Breast epithelium (tissue), 4 donors: Measurements from ENCODE around the gene SLC6A18. TPM values are rescaled to one million over a fixed set of nuclear protein-coding genes. Genes with fewer than 3 reads are reported as not detected.

Source experiments
- DNase-seq, 2 donors: peaks; one replicate each; pipeline ENCODE4 v3.0.0-alpha.2; 2019; ENCODE audit warnings: low spot score in 2 of 2
- H3K27ac ChIP-seq, 2 donors: fragments of 200-600 bp; sonication (generic) in 1 of 2; one replicate each; pipeline ENCODE4 v1.5.1; 2016 to 2019; ENCODE audit warnings: mild to moderate bottlenecking in 1 of 2
- H3K27me3 ChIP-seq, 2 donors: fragments of 200-600 bp; sonication (generic) in 1 of 2; one replicate each; pipeline versions ENCODE4 v1.5.1 to v1.6.0; 2017 to 2019; ENCODE audit warnings: control low read depth in 1 of 2, mild to moderate bottlenecking in 1 of 2
- H3K36me3 ChIP-seq: fragments of 200-600 bp; one replicate; pipeline ENCODE4 v1.5.1; 2019
- H3K4me1 ChIP-seq, 2 donors: fragments of 200-600 bp; sonication (generic); one replicate each; pipeline ENCODE4 v1.5.1; 2016 to 2019; ENCODE audit warnings: control low read depth in 1 of 2
- H3K4me3 ChIP-seq, 3 donors: fragments of 200-600 bp; sonication (generic); 1 replicate in 2 of 3; 2 replicates in 1 of 3; pipeline ENCODE4 v1.5.1; 2016 to 2019; ENCODE audit warnings: mild to moderate bottlenecking in 3 of 3, moderate library complexity in 2 of 3
- H3K9me3 ChIP-seq, 2 donors: fragments of 200-600 bp; sonication (generic) in 1 of 2; one replicate each; pipeline ENCODE4 v1.5.1; 2016 to 2019; ENCODE audit warnings: control low read depth in 1 of 2
- POLR2A ChIP-seq: fragments of 450-650 bp; IDR thresholded peaks from one replicate; pipeline ENCODE4 v1.6.1; 2016; ENCODE audit warnings: antibody characterized with exemption, mild to moderate bottlenecking, moderate library complexity
- POLR2AphosphoS5 ChIP-seq, 3 donors: sonication (generic); formaldehyde crosslinking; IDR thresholded peaks; one replicate each; pipeline ENCODE4 v1.6.1; 2017; ENCODE audit warnings: antibody characterized with exemption in 3 of 3
- intact Hi-C: fragments of 100-400 bp; cut with DNase I; formaldehyde crosslinking; loops from one replicate; pipeline ENCODE4 v1.15.1; 2023; ENCODE audit warnings: low total_unique reads
- total RNA-seq, 3 donors: library from RNA; depleted of rRNA; stranded (reverse); fragments of >200 nt; gene quantifications; one replicate each; pipeline ENCODE4 v1.1.0, GENCODE V29; 2016
- TF ChIP-seq, protein P1 (sequence below), 3 donors: fragments of 450-650 bp; IDR thresholded peaks; one replicate each; pipeline ENCODE4 v1.5.1; 2016 to 2017; ENCODE audit warnings: antibody characterized with exemption in 3 of 3, mild to moderate bottlenecking in 3 of 3, moderate library complexity in 3 of 3

The SLC6A18 gene
- total RNA-seq, 3 donors from 2014 or later, result not detected

DNA sequence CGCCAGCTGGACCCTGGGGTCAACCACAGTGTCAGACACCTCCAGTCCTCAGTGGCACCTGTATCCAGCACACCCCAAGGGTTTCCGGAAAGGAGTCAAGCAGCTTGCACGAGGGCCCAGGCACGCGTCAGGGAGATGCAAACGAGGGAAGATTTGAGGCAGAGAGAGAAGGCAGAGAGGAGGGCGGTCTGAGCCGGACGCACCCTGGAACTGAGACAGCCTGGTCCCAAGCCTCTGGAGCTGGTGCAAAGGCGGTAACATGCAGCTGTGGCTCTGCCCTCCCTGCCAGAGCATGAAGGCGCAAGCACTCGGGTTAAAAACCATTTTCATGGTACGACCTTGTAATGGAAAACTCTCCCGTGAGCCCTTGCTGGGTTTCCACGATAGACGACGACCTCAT, 32.2 kb downstream of the SLC6A18 start:
- Histone ChIP-seq H3K36me3 (no peaks in the 10 kb centered on the region), H3K27ac (no peak overlapping the region), H3K27me3 (peaks cover 0 to 13% of the 10 kb centered on the region in 2 donors), H3K9me3 (peaks cover 11 to 18% of the 10 kb centered on the region in 2 donors), H3K4me1 (no peaks in the 10 kb centered on the region), H3K4me3 (no peak overlapping the region)
- no peak for DNase-seq
- TF ChIP-seq POLR2AphosphoS5 (IDR thresholded peaks at IDR 0.05), result no peak
- TF ChIP-seq, protein P1, sequence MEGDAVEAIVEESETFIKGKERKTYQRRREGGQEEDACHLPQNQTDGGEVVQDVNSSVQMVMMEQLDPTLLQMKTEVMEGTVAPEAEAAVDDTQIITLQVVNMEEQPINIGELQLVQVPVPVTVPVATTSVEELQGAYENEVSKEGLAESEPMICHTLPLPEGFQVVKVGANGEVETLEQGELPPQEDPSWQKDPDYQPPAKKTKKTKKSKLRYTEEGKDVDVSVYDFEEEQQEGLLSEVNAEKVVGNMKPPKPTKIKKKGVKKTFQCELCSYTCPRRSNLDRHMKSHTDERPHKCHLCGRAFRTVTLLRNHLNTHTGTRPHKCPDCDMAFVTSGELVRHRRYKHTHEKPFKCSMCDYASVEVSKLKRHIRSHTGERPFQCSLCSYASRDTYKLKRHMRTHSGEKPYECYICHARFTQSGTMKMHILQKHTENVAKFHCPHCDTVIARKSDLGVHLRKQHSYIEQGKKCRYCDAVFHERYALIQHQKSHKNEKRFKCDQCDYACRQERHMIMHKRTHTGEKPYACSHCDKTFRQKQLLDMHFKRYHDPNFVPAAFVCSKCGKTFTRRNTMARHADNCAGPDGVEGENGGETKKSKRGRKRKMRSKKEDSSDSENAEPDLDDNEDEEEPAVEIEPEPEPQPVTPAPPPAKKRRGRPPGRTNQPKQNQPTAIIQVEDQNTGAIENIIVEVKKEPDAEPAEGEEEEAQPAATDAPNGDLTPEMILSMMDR (IDR thresholded peaks at IDR 0.05), result no peak
- TF ChIP-seq POLR2A, result no peak
- intact Hi-C loops, result no loop called here

DNA sequence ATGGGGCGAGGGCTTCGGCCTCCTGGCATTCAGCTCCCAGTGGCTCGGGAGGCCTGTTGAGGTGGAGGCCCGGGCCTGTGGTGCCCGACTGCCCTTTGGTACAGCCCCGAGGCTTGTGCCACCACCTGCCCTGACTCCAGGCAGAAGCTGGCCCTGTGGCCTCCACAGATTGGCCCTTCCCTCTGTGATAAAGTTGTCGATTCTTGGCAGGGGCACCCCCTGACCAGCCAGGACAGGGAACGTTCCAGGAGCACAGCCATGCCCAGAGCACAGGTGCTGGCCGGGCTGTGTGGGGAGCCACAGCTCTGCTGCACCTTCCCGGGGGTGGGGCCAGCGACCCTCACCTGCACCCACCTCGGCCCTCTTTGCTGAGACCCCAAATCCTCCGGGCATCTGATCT, 32.7 kb downstream of the SLC6A18 start:
- Histone ChIP-seq H3K36me3 (no peaks in the 10 kb centered on the region), H3K9me3 (peaks cover 16 to 23% of the 10 kb centered on the region in 2 donors), H3K4me3 (no peak overlapping the region), H3K27me3 (peaks cover 0 to 13% of the 10 kb centered on the region in 2 donors), H3K4me1 (no peaks in the 10 kb centered on the region), H3K27ac (no peak overlapping the region)
- intact Hi-C loops, result no loop called here
- no peak for DNase-seq
- TF ChIP-seq POLR2A (no peak), POLR2AphosphoS5 (IDR thresholded peaks at IDR 0.05) (no peak)
- TF ChIP-seq, protein P1 (IDR thresholded peaks at IDR 0.05), result no peak

DNA sequence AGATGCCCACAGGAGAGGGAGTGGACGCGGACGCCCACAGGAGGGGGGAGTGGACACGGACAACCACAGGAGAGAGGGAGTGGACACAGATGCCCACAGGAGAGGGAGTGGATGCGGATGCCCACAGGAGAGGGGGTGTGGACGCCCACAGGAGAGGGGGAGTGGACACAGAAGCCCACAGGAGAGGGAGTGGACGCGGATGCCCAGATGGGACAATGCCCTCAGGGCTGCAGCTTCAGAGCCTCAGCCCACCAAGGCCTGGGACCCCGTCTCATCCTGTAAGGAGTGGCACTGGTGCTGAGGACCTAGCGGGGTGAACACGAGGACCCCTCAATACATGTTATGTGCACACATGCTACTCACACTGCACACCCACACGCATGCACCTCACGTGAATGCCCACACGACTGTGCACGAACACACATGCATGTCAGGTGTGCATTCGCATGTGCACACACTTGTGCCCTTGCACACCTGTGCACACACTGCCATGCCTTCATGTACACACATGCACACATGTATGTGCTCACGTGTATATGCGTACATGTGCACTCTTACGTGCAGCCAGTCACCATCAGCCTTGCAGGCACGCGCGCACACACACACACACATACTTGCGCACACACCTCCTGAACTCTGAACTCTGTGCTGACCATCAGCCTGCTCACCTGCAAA, 34.8 kb downstream of the SLC6A18 start:
- H3K4me3 ChIP-seq, result no peak overlapping the region
- intact Hi-C loops, result no loop called here
- H3K27ac ChIP-seq, result no peak overlapping the region
- H3K36me3 ChIP-seq, result no peaks in the 10 kb centered on the region
- DNase-seq, result no peak
- TF ChIP-seq, protein P1 (IDR thresholded peaks at IDR 0.05), result no peak
- TF ChIP-seq POLR2AphosphoS5 (IDR thresholded peaks at IDR 0.05) (no peak), POLR2A (no peak)
- peaks cover 0 to 13% of the 10 kb centered on the region in 2 donors for H3K27me3 ChIP-seq
- no peaks in the 10 kb centered on the region for H3K4me1 ChIP-seq
- peaks cover 19 to 41% of the 10 kb centered on the region in 2 donors for H3K9me3 ChIP-seq

GRCh38 chr5:1261643-1262042, 36.5 kb downstream of the SLC6A18 start:
- Histone ChIP-seq H3K4me3 (no peak overlapping the region), H3K27me3 (peaks cover 0 to 7% of the 10 kb centered on the region in 2 donors), H3K9me3 (peaks cover 23 to 41% of the 10 kb centered on the region in 2 donors), H3K4me1 (no peaks in the 10 kb centered on the region), H3K27ac (no peak overlapping the region), H3K36me3 (no peaks in the 10 kb centered on the region)
- TF ChIP-seq POLR2A, result no peak
- no peak for DNase-seq
- intact Hi-C loops, result no loop called here

DNA sequence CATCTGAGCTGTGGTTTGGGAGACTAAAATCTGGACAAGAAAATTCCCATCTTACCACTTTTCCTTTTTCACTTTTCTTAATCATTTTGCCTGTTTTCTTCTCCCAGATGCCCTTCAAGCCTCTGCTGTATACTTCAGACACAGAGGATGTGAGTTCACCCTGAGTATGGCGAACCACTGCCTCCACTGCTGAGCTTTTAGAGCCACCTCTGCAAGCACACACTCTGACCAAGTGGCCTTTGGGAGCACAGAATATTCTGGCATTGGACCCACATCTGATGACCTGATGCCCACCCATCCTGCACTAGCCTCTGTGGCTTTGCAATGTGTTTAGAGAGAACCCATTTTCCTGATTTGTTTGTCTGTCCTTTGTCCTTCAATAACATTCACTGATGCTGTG, 37.2 kb downstream of the SLC6A18 start:
- Histone ChIP-seq H3K4me1 (no peaks in the 10 kb centered on the region), H3K27ac (no peak overlapping the region), H3K9me3 (peaks cover 23 to 41% of the 10 kb centered on the region in 2 donors), H3K27me3 (no peaks in the 10 kb centered on the region), H3K36me3 (no peaks in the 10 kb centered on the region), H3K4me3 (no peak overlapping the region)
- intact Hi-C loops, result no loop called here
- TF ChIP-seq POLR2A (no peak), POLR2AphosphoS5 (IDR thresholded peaks at IDR 0.05) (no peak)
- TF ChIP-seq, protein P1 (IDR thresholded peaks at IDR 0.05), result no peak
- DNase-seq, result no peak
